Neutrophil (primary cell): ENCODE data around the gene GPS1.

Experiments used
- H3K27ac ChIP-seq: fragments of 200-600 bp; sonication (generic); 2 replicates; pipeline ENCODE4 v1.5.1; 2016; ENCODE audit warnings: mild to moderate bottlenecking, moderate library complexity
- H3K27me3 ChIP-seq: fragments of 200-600 bp; sonication (generic); 2 replicates; pipeline ENCODE4 v1.6.0; 2016; ENCODE audit warnings: mild to moderate bottlenecking
- H3K36me3 ChIP-seq: fragments of 200-600 bp; sonication (generic); 2 replicates; pipeline ENCODE4 v1.5.1; 2017
- H3K4me1 ChIP-seq, 2 experiments: fragments of 200-600 bp in 1 of 2; sonication (generic) in 1 of 2; 1 replicate in 1 of 2; 2 replicates in 1 of 2; pipeline versions ENCODE4 v1.5.1 to v1.6.1; 2013 to 2016; ENCODE audit warnings: low read depth in 1 of 2, low read length in 1 of 2, mild to moderate bottlenecking in 1 of 2, moderate library complexity in 1 of 2; ENCODE audit not compliant: control insufficient read depth in 1 of 2, insufficient read depth in 1 of 2
- H3K4me3 ChIP-seq, 2 experiments: fragments of 200-600 bp in 1 of 2; sonication (generic) in 1 of 2; 1 replicate in 1 of 2; 2 replicates in 1 of 2; pipeline ENCODE4 v1.5.1; 2013 to 2016; ENCODE audit warnings: low read depth in 1 of 2, low read length in 1 of 2, mild to moderate bottlenecking in 1 of 2, moderate library complexity in 1 of 2
- H3K9me3 ChIP-seq: fragments of 200-600 bp; sonication (generic); 2 replicates; pipeline ENCODE4 v1.5.1; 2016
- CTCF ChIP-seq: fragments of 200-600 bp; sonication (generic); IDR thresholded peaks from 2 replicates; pipeline ENCODE4 v1.5.1; 2016; ENCODE audit warnings: antibody characterized with exemption

GPS1 gene

GRCh38 chr17:82022981-82023446, 28.7 kb upstream of the GPS1 start, which contains the start of gene LRRC45:
TSS of gene LRRC45 (plus strand) at chr17:82023305. CDS start at chr17:82023644, 339 bp downstream.
- peak; percentile 49 for TF ChIP-seq CTCF
- H3K4me1 ChIP-seq = peaks cover 25 to 26% of the 10 kb centered on the region in 2 experiments
- peak within 1 kb of the TSS; percentile 60 for H3K27ac ChIP-seq

GRCh38 chr17:82023447-82024241, 28.1 kb upstream of the GPS1 start:
- peak overlapping the region; percentile 73 to 100 for H3K4me3 ChIP-seq
- H3K4me1 ChIP-seq = peaks cover 25 to 26% of the 10 kb centered on the region in 2 experiments
- peak overlapping the region; percentile 31 for H3K27ac ChIP-seq
- H3K27me3 ChIP-seq = no peaks in the 10 kb centered on the region
- TF ChIP-seq CTCF = no peak
- no peaks in the 10 kb centered on the region for H3K9me3 ChIP-seq
- H3K36me3 ChIP-seq = peaks cover 2% of the 10 kb centered on the region

More at GRCh38 chr17:82022981-82023446, 28.7 kb upstream of the GPS1 start, which contains the start of gene LRRC45:
- Histone ChIP-seq H3K4me3 (peak within 1 kb of the TSS; percentile 73 to 100), H3K27me3 (no peaks in the 10 kb centered on the region), H3K36me3 (peaks cover 8% of the 10 kb centered on the region), H3K9me3 (no peaks in the 10 kb centered on the region)

GRCh38 chr17:82024859-82025258, 26.8 kb upstream of the GPS1 start:
- H3K36me3 ChIP-seq = no peaks in the 10 kb centered on the region
- no peaks in the 10 kb centered on the region for H3K27me3 ChIP-seq
- no peak overlapping the region for H3K4me3 ChIP-seq
- no peak for TF ChIP-seq CTCF
- no peaks in the 10 kb centered on the region for H3K9me3 ChIP-seq
- no peak overlapping the region for H3K27ac ChIP-seq
- H3K4me1 ChIP-seq = peaks cover 27 to 30% of the 10 kb centered on the region in 2 experiments

- Histone ChIP-seq H3K4me3 (no peak overlapping the region), H3K27ac (no peak overlapping the region), H3K9me3 (no peaks in the 10 kb centered on the region), H3K27me3 (peaks cover 4% of the 10 kb centered on the region), H3K4me1 (peaks cover 34 to 37% of the 10 kb centered on the region in 2 experiments), H3K36me3 (no peaks in the 10 kb centered on the region)
- no peak for TF ChIP-seq CTCF
Observed at GRCh38 chr17:82025401-82026107, 26.1 kb upstream of the GPS1 start.

GRCh38 chr17:82028246-82028645, 23.5 kb upstream of the GPS1 start:
- Histone ChIP-seq H3K9me3 (no peaks in the 10 kb centered on the region), H3K4me1 (peaks cover 28 to 35% of the 10 kb centered on the region in 2 experiments), H3K27me3 (peaks cover 24% of the 10 kb centered on the region), H3K36me3 (no peaks in the 10 kb centered on the region), H3K27ac (no peak overlapping the region), H3K4me3 (no peak overlapping the region)
- TF ChIP-seq CTCF = no peak
